CD4-positive, alpha-beta T cell treated with Interferon alpha-2 for 1 hour (primary cell): ENCODE data around the gene OTX1.
A peak's percentile ranks its signal among the peaks of the same experiment; 100 is the strongest.
"Not testable (repeated sequence)": the region's sequence is repeated elsewhere in the genome, so short reads cannot be mapped to it uniquely, and the experiment has no call there.

ENCODE experiments used
- DNase-seq, 2 donors: peaks; one replicate each; pipeline ENCODE4 v3.0.0-alpha.2; 2020 to 2022

The OTX1 gene

DNA sequence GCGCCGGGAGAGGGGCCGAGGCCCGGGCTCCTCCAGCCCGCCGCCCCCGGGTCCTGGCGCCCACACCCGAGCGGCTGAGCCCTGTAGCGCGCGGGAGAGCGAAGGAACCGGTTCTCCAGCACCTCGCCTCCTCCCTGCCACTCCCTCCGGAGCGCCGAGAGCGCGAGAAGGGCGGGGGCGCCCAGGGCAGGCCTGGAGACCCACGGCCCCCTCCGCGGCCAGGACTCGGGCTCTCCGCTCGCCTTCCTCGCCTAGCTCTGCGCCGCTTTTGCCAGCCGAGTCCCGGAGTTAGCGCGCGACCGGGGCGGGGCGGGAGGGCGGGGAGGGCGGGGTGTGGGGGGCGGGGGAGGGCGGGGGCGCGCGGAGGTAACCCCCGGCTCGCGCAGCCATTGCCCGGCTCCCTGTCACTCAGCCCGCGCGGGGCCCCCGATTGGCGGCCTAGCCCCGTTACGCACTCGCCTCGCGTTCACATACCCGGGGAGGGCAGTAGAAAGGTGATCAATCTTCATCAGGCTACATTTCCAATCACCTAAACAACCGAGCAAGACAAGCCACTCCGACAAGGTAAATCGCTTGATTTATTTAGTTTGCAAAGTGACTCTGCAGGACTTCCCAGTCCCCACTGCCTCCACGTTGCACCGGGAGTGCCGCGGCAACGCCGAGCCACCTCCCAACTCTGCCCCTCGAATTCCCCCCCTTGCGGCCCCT, at the start of gene OTX1:
Gene OTX1 (plus strand): TSS at position 497 of the 708 bp plus-strand sequence. CDS start 2,161 bp downstream, outside the sequence.
- peak; percentile 35 to 67 for DNase-seq

DNA sequence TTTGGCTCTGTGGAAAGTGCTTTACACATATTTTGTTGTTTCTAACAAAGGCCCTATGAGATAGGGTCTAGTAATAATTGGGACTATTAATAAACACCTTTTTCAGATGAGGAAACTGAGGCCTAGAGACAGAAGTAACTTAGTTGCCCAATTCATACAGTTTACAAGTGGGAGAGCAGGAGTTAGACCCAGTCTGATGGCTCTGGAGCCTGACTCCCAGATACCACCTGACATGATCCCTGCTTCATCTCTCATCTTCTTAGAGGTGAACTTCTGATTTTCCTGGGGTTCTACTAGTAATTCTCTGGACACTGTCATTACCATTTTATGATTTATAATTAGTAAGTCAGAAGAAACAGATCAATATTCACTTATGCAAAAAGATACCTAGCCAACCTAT, 49.1 kb upstream of the OTX1 start:
- DNase-seq, result no peak

DNA sequence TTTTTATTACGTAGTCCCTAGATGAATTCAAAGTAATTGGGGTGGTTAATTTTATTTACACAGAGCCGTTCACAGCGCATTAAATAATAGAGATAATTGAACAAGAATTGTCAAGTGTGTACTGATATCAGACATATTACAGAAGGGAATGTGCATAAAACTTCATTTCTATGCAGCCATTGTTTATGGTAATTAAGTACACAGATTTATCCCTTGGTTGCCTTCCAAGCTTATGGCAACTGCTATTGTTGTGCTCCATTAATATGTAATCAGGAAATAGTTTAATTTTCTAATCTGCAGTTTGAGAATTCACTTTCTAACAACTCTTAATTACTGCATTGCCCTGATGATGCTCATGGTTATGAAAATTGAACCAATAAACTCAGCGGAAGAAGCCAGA, 47.3 kb upstream of the OTX1 start:
- no peak for DNase-seq

- DNase-seq, result no peak
Measured at GRCh38 chr2:63007813-63008458, 42.7 kb upstream of the OTX1 start.

DNA sequence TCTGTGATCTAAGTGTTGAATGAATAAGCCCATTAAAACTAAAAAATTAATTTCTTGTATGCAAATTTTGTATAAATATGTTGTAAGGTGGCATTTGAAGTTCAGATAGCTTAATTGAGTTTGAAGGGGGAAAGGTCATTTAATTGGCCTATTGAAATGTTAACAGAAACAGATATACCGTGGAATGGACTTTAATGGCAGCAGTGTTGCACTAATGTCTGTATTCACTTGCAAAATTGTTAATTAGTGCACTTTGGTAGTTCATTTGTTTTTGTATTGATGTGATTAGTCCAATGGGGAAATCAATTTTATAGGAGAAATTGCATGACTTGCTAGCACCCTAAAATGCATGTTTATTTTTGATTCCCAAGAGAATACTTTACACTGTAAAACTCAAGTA, 41.8 kb upstream of the OTX1 start:
- no peak for DNase-seq

GRCh38 chr2:63009490-63009889, 41.1 kb upstream of the OTX1 start:
- no peak for DNase-seq

- DNase-seq, result no peak
Measured at GRCh38 chr2:63012541-63012940, 38.1 kb upstream of the OTX1 start.

DNA sequence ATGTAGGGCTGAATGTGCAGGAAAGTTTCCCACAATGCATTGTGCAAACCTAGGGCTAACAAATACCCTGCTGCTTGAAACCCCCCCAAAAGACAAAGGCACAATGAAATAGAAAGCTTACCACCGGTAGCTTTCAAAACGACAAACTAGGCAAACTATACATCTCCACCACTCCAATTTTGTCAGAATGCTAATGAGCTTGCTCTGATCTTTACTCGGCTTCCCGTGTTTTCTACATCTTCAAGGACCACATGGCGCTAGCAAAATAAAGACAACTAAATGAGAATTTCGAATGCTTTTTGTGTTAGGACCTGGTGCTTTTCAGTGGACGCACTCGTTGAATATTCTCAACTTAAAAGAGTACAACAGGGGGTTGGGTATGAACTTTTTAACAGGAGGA, 37.2 kb upstream of the OTX1 start:
- DNase-seq, result no peak

DNA sequence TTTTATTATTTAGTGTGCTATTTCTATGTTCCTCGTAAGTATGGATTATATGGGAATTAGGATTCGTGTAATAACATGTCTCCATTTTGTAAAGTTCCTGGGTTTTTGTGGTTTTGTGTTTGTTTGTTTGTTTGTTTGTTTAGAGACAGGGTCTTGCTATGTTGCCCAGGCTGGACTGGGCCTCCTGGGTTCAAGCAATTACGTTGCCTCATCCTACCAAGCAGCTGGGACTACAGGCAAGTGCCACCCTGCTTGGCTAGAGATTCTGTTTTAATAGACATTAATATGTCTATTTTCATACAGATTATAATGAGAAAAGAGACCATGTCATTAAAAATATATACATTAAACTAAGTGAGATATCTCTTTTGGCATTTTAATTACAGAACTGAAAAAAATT, 35.2 kb upstream of the OTX1 start:
- no peak for DNase-seq

GRCh38 chr2:63018439-63018838, 32.2 kb upstream of the OTX1 start:
- DNase-seq, result no peak

DNA sequence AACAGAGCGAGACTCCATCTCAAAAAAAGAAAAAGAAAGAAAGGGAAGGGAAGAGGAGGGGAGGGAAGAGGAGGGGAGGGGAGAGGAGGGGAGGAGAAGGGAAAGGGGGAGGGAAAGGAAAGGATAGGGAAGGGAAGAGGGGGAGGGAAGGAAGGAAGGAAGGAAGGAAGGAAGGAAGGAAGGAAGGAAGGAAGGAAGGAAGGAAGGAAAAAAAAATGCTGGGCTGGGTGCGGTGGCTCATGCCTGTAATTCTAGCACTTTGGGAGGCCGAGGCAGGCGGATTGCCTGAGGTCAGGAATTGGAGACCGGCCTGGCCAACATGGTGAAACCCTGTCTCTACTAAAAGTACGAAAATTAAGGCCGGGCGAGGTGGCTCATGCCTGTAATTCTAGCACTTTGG, 30.9 kb upstream of the OTX1 start:
- not testable (repeated sequence) for DNase-seq

- no peak for DNase-seq
Measured at GRCh38 chr2:63023444-63023843, 27.2 kb upstream of the OTX1 start.

DNA sequence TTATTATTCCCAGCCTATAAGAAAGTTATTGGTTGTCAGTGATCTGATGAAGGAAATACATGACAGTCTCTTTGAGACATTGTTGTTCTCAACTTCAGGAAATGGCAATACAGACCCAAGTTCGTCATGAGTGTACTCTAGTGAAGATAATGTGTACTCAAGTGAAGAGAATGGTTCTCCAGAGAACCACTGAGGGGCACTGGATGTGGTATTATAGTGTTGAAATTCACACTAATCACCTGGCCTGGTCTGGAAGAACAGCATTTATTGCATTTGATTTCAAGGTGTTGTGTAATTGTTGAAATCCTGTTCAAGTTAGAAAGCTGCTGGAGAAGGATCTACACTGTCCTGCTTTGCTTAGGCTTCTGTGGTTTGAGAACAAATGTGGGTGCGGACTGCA, 23.4 kb upstream of the OTX1 start:
- no peak for DNase-seq

DNA sequence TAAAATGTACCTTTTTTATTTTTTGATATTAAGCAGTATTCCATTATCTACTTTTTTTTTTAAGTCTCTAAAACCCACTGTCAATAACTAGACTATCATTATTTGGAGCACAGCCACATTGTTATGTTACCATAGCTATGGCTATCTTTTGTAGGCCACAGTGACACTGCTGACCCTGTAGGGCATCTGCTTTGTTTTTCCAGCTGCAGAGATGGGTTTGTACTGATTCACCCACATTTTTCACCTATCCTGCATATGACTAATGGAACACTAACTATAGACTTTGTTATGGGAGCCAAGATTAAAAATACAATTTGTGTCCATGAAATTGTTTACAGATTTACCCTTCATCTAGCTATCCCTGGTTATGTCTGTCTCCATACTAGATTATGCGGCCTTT, 21.6 kb upstream of the OTX1 start:
- DNase-seq, result no peak

DNA sequence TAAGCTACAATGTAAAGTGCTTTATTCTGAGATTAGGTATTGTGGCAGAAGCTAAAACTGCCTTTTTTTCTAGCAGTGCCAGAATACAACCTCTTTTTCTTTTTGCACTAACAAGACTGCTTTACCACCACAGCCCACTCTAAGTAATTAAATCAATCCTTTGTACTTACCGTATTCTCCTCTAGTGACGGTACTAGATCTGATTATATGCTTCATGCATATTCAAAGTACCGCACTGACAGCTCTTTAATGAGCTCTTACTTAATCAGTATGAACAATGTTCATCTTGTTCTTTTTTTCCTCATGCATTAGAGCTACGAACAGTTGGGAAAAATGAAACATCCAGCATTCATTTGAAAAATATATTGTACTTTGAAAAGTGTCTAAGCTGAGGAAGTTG, 16.1 kb upstream of the OTX1 start:
- DNase-seq, result no peak

- no peak for DNase-seq
Measured at GRCh38 chr2:63035169-63035568, 15.5 kb upstream of the OTX1 start.

DNA sequence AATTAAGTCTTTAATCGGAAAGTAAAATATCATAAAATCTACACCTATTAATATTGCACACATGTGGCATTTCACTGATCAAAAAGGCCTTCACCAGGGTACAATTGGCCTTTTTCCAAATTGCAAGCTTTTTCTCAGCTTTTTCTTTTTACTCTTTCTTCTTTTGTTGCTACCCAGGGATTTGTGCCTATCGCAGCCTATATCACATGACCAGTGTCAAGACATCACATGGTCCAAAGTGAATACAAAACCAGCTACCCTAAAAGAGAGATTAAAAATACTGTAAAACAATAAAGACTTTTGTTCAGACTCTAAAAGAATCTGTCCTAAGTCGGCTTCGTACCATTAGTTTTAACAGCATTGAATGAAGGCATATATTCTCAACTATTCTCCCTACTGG, 15.0 kb upstream of the OTX1 start:
- no peak for DNase-seq

DNA sequence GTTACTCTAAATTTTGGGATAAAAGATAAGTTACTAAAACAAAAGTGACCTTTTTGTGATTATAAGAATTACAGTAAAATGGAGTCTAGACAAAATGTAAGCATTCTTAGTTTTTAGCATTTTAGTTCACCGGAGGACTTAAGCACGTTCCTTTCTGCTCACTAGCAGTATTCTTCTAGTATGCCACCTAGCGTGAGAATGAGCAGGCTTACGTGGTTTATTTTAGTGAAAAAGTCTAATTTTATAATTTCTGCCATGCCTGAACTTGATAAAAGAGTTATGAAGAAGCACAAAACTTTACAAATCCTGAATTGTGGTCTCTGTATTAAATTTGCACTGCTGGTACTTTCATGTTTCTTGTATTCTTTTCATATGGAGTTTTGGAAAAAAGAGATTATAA, 12.6 kb upstream of the OTX1 start:
- no peak for DNase-seq

DNA sequence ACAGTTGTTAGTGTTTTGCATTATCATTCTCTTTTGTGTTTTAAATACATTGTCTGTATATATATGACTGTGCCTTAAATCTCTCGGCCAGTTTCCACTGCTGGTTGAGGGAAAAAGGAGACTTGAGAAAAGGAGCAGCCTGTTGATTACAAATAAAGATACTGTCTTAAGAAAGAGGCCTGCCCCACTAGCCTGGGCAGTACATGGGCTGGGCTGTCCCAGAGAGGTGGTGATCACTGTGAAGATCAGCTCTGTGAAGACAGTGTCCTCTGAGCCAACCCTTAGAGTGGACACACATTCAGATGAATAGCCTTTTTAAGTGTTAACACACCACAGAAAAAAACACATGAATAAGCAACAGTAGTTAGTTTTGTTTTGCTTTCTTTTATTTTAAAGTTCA, 10.0 kb upstream of the OTX1 start:
- no peak for DNase-seq

- no peak for DNase-seq
Measured at GRCh38 chr2:63041592-63041991, 9.0 kb upstream of the OTX1 start.

DNA sequence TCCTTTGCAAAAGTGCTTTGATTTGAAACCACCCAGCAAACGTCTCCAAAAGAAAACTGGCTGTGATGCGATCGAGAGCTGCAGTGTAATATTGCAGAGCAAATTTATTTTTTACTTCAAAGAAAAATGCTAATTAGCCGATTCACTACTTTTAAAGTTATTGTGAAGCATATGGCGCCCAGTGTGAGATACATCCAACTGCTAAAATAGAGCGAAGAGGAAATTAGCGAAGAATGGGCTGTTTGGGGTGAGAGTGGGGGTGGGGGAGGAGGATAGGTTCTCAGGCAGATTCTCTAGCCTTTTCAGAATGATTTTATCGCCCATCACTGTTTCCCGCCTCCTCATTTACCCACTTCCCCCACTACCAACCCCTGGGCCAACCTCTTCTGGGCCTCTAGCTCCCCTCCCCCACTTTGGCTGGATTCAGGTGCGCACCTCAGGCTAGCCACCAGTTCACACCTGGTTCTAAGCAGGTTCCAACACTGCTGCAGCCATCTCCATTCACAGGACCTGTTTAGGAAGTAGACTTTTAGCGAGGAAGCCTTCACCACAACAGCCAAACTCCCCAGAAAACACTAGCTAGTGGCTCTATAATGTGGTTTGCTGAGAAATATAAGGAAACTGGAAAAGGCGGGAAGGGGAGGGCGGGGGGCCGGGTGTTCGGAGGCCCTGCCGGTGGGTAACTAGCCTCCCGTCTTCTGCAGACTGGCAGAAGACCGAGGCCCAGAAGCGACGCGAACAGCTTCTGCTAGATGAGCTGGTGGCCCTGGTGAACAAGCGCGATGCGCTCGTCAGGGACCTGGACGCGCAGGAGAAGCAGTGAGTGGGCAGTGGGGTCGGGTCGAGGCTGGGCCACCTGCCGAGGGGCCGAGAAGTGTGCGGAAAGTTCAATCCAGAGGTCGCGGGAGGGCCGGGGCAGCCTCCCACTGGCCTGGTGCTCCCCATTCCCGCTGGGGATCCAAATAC, 6.0 kb upstream of the OTX1 start:
- no peak for DNase-seq

- DNase-seq, result no peak
Measured at GRCh38 chr2:63046552-63046951, 4.1 kb upstream of the OTX1 start.

DNA sequence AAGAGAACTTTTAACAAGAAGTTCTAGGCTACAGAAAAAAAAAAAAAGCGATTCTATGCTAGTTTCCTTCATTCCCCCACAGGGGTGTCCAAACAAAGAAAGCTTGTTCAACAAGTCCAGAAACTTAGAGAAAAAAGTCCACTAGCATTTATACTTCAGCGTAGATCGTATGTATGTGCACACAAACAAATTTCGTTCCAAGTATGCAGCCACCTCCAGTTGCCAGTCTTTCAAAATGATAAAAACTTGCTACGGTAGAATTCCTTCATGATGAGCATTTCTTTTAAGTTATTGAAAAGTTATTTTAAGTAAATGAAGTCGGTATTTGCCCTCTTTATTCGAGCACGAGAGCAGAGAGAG, 3.7 kb upstream of the OTX1 start:
- DNase-seq, result no peak
